ENCODE results near the gene FRMD5.

The FRMD5 gene

GRCh38 chr15:43931790-43932435 is 263.2 kb downstream of the FRMD5 start:
- H3K4me3 ChIP-seq (ENCODE audit: low read depth, low read length), result no peak overlapping the region

GRCh38 chr15:43931119-43931518 is 264.0 kb downstream of the FRMD5 start:
- H3K4me3 ChIP-seq (ENCODE audit: low read depth, low read length), result no peak overlapping the region

DNA sequence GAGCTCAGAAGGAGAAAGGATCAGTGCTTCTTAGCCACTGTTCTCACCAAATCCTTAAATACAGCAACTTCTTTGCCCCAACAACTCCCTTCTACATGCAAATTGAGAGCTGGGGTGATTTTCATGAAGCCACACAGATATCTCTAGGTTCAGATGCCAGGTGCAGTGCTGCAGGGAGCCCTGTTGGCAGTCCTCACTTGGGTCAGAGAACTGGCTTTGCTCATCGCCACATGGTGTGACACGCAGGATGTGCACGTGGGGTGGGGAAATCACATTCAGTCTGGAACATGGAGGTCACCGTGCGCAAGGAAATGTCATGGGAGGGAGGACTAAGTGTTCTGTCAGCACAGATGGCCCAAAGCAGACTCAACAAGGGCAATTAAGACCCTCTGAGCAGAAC is 264.5 kb downstream of the FRMD5 start:
- H3K4me3 ChIP-seq (ENCODE audit: low read depth, low read length), result no peak overlapping the region

GRCh38 chr15:43930079-43930478 is 265.0 kb downstream of the FRMD5 start:
- H3K4me3 ChIP-seq (ENCODE audit: low read depth, low read length), result no peak overlapping the region

- H3K4me3 ChIP-seq (ENCODE audit: low read depth, low read length), result no peak overlapping the region
Observed at GRCh38 chr15:43928152-43928551, 266.9 kb downstream of the FRMD5 start.

DNA sequence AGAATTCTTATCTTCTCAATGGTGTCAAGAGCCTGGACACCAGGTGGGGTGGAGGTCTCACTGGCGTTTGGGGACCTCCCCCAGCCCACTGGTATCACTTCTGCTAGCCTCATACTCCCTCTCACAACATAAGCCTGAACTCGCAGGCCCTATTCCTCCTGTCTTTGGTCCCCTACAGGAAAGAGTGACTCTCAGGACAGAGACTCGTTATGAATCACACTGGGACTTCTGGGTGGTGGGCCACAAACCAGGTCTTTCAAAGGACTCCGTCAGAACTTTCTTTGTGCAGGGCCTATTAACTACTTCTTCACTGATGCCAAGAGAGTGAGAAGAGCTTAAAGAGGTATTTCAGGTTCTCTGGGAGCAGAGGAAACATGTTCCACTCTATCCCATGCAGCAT is 267.9 kb downstream of the FRMD5 start:
- H3K4me3 ChIP-seq (ENCODE audit: low read depth, low read length), result no peak overlapping the region

DNA sequence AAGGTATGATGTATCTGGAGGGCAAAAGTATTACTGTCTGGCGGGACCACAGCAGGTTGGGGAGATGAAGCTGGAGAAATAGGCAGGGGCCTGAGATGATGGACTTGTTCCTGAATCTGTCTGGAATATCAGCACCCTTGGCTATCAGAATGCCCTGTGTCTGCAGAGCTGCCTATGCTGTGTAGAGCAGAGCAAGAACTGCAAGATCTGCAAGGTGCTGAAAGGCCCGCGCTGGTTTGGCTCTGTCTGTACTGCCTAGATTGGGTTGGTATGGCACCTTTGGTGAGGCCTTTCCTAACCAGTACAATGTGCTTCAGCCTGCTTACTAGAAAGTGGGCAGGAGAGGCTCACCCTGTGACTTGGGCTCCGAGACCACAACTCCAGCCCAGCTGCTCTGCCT is 271.5 kb downstream of the FRMD5 start:
- H3K4me3 ChIP-seq (ENCODE audit: low read depth, low read length), result no peak overlapping the region

DNA sequence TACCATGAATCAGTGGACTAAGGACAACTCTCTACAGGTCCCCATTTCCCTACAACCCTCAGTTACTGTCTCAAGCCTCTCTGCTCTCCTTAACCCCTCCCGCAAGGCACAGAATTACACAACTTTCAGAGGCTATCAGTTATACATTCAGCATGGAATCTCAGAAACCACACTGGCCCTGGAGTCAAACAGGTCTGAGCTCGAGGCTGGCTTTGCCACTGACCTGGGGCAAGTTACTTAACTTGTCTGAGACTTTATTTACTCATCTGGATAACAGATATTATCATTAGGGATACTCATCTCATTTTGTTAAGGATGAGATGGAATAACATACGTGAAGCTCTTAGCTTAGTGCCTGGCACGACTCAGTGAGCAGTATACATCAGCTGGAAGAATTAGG is 273.1 kb downstream of the FRMD5 start:
- no peak overlapping the region for H3K4me3 ChIP-seq (ENCODE audit: low read depth, low read length)

- no peak overlapping the region for H3K4me3 ChIP-seq (ENCODE audit: low read depth, low read length)
Observed at GRCh38 chr15:43920815-43921214, 274.3 kb downstream of the FRMD5 start.

DNA sequence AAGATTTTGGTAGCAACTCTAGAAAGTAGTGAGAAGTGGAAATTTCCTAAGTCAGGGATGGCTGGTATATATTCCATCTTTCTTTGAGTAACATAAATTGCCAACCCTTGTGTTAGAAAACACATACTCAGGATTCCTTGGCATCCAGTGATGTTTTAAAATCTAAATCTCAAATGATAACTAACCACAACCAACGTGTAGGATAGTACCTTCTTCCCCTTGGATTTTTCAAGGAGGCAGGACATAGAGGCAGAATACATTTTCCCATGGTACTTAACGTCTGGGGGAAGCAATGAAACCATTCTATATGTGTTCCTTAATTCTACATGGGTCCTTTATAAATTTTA is 274.8 kb downstream of the FRMD5 start:
- H3K4me3 ChIP-seq (ENCODE audit: low read depth, low read length), result no peak overlapping the region

GRCh38 chr15:43919540-43920253 is 275.4 kb downstream of the FRMD5 start:
- H3K4me3 ChIP-seq (ENCODE audit: low read depth, low read length), result no peak overlapping the region

DNA sequence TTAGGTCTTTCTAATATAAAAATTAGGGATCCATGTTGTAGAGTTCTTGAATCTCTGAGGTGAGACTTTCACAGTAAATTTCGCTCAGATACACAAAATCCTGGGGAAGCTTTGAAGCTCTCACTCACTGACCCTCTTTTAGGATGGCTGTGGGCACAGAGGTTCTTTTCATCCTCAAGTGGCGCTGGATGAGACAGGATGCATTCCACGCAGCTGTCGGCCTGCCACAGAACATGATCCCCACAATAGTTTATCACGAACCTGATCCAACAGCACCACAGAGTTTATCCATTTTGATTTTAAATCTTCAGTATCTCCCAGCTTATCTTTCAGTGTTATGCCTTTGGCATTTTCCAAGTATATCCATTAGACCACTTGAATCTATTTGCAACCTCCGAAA is 276.4 kb downstream of the FRMD5 start:
- H3K4me3 ChIP-seq (ENCODE audit: low read depth, low read length), result no peak overlapping the region

DNA sequence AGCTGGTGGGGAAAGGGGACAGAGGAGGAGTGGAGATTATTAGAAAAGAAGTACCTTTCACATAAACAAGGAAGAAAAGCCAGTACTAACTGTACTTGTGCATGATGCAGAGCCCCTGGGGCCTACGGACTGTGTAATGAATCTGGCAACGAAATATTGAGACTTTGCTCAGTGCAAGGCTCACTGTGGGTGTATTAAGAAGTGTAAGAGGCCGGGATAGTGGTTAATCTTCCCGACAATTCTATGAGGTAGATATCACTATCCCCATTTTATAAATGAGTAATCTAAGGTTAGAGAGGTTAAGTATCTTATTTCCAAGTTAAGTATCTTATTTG is 278.8 kb downstream of the FRMD5 start:
- H3K4me3 ChIP-seq (ENCODE audit: low read depth, low read length), result no peak overlapping the region

GRCh38 chr15:43915631-43916325 is 279.3 kb downstream of the FRMD5 start:
- no peak overlapping the region for H3K4me3 ChIP-seq (ENCODE audit: low read depth, low read length)

DNA sequence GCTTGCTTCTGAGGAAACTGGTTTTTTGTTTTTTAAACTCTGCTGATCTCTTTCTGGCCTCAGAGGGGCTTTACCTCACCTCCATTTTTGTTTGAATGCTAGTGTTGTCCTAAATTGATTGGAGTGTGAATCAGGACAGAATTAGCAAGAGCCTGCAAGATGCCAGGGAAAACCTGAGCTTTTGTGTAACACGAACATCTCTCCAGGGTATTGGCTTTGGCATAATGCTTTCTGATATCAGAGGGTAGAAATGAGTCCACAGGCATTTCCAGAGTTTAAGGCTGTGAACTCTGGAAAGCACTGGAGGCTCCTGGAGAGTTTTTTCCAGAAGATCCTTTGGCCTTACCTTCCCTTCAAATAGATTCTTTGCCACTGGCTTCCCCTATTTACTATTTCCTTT is 281.1 kb downstream of the FRMD5 start:
- no peak overlapping the region for H3K4me3 ChIP-seq (ENCODE audit: low read depth, low read length)

GRCh38 chr15:43913026-43913780 is 281.9 kb downstream of the FRMD5 start:
- no peak overlapping the region for H3K4me3 ChIP-seq (ENCODE audit: low read depth, low read length)

DNA sequence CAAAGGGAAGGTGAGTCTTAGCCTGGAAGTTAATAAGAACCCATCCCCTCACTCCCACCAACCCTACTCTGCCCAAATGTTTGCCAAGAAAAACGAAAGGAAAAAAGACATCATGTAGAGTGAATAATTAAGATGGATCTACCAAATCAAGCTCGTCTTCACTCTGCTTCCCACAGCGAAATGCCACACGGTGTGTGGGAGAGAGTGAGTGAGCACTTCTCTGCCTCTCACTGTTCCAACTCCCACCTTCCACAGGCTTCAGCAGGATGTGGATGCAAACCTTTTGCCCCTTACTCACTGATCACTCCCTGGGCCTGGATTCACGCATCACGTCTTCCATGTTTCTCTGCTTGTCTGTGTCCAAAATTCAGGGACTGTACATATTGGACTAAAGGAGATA is 282.9 kb downstream of the FRMD5 start:
- no peak overlapping the region for H3K4me3 ChIP-seq (ENCODE audit: low read depth, low read length)

GRCh38 chr15:43911235-43911781 is 283.8 kb downstream of the FRMD5 start:
- no peak overlapping the region for H3K4me3 ChIP-seq (ENCODE audit: low read depth, low read length)

DNA sequence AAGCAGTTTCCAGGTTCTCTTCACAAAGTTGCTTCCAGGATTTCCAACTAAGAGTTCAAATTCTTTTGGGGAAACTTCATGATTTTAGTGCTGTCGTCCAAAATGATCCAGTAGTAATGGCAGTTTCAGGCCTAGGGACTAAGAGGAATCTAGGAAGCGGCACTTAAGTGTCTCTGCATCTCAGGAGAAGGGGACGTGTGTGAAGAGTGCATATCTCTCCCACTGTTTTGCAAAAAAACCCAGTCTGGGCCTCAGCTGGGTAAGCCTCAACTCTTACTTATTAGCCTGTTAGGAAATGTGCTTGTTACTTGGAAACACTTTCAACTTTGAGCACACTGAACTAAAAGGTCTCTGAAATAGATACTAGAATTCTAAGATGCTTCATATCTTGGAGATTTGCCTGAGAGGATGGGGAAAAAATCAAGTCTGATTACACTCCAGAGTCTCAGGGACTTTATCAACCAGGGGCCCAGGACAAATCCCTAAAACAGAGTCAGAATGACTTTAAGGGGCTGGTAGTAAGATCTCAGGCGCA is 286.5 kb downstream of the FRMD5 start:
- H3K4me3 ChIP-seq (ENCODE audit: low read depth, low read length), result no peak overlapping the region

DNA sequence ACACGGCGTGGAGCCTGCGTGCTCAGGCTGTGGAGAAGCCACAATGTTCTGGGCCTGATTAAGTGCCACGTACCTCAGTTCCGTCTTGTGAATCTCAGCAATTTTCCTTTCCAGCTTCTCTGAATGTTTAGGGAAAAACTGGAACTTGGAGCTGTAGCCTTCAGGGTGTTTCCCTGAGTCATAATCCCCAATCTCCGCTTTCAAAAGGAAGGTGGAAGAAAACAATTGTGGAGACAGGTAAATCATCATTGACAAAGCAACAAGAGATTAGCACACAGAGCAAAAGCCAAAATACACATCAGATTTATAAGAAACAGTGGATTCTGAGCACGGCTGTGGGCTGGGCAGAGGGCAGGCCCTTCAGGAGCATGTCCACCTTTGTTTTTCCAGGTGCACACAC is 289.3 kb downstream of the FRMD5 start:
- no peak overlapping the region for H3K4me3 ChIP-seq (ENCODE audit: low read depth, low read length)

DNA sequence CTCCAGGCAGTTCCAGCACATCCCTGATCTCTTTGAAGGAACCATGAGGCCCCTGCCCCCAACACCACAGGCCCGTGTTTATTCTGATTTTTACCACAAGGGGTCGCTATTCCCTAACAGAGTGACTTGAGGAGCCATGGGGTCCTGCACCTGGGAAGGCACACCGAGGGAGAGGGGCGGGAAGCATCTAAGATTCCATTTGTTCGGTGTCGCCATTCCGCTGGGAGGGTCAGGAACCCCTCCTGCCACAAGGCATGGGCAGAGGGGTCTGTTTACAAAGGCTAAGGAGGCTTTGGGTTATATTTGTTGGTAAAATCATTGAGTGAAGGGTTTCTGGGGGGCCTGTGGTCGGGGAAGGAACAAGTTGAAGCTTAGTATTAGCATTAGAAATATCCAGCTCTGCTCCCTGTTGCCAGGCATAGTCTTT is 291.2 kb downstream of the FRMD5 start:
- H3K4me3 ChIP-seq (ENCODE audit: low read depth, low read length), result no peak overlapping the region
